ENCODE measurements around the gene HBQ1. TPM values are rescaled to one million over a fixed set of nuclear protein-coding genes. Genes with fewer than 3 reads are reported as not detected.
"Not testable (repeated sequence)": the region's sequence is repeated elsewhere in the genome, so short reads cannot be mapped to it uniquely, and the experiment has no call there.

HBQ1 gene
- total and polyA plus RNA-seq, 2 of the 4 experiments (the other 2 are of a cell fraction), result 0.92 TPM; not detected in 1

- H3K9me3 ChIP-seq (ENCODE audit: control insufficient read depth, insufficient read depth, low read length); H3K4me1 ChIP-seq (ENCODE audit: control insufficient read depth, insufficient read depth, low read length); H3K4ac ChIP-seq (ENCODE audit: low read depth, low read length); H3K9ac ChIP-seq (ENCODE audit: low read depth, low read length); H2BK20ac ChIP-seq (ENCODE audit: low read depth, low read length); H3K14ac ChIP-seq (replicated peaks; ENCODE audit: low read depth, low read length); intact Hi-C loops (cut with micrococcal nuclease); H3K79me1 ChIP-seq (ENCODE audit: low read depth in 1 of 2, low read length in 2 of 2); H3K18ac ChIP-seq (ENCODE audit: low read depth, low read length); H3K9me1 ChIP-seq (ENCODE audit: insufficient read depth, low read length); DNase-seq; H4K91ac ChIP-seq (ENCODE audit: insufficient read depth, low read depth, low read length); H2BK5ac ChIP-seq (ENCODE audit: low read depth, low read length, poor library complexity, severe bottlenecking); H3K4me2 ChIP-seq (ENCODE audit: low read depth, low read length); H2BK15ac ChIP-seq (ENCODE audit: low read depth, low read length); H3K27ac ChIP-seq (ENCODE audit: insufficient read depth, low read length); H2AFZ ChIP-seq (replicated peaks; ENCODE audit: low read length, poor library complexity); H2AK5ac ChIP-seq (ENCODE audit: low read depth, low read length); in situ Hi-C loops (cut with MboI; ENCODE audit: low sequenced_read_pairs); H4K8ac ChIP-seq (ENCODE audit: low read depth in 2 of 2, low read length in 2 of 2); H2AK9ac ChIP-seq (replicated peaks; ENCODE audit: low read depth, low read length, poor library complexity); H3K56ac ChIP-seq (ENCODE audit: extremely low read depth, insufficient read depth, low read length); H4K5ac ChIP-seq (ENCODE audit: low read depth, low read length); BruUV-seq (replicated peaks); POLR2A ChIA-PET (ENCODE audit: unreplicated experiment); H3K4me3 ChIP-seq (ENCODE audit: insufficient read depth, low read depth, low read length); ATAC-seq (ENCODE audit: low read depth); H3K36me3 ChIP-seq (ENCODE audit: control insufficient read depth, insufficient read depth, low read length); H4K20me1 ChIP-seq (ENCODE audit: insufficient read depth, low read length); dilution Hi-C loops (cut with HindIII; ENCODE audit: low sequenced_read_pairs, unreplicated experiment); H2BK120ac ChIP-seq (ENCODE audit: low read depth, low read length); H3K23ac ChIP-seq (ENCODE audit: low read depth, low read length); CTCF ChIA-PET: not testable (repeated sequence)
- no CpG with 5 or more reads among the region's 44 CpGs for WGBS, 2 experiments (ENCODE audit: extremely low coverage in 2 of 2, insufficient read length in 1 of 2)
- H3K27me3 ChIP-seq (ENCODE audit: control insufficient read depth, insufficient read depth, low read length), result peaks cover 45% of the 10 kb centered on the region
Measured at GRCh38 chr16:173211-173854, 6.9 kb upstream of the HBQ1 start.

- H3K4me2 ChIP-seq (ENCODE audit: low read depth, low read length); H3K4ac ChIP-seq (ENCODE audit: low read depth, low read length); H3K4me3 ChIP-seq (ENCODE audit: insufficient read depth, low read depth, low read length); H2BK5ac ChIP-seq (ENCODE audit: low read depth, low read length, poor library complexity, severe bottlenecking); H3K14ac ChIP-seq (replicated peaks; ENCODE audit: low read depth, low read length); H4K5ac ChIP-seq (ENCODE audit: low read depth, low read length); H4K20me1 ChIP-seq (ENCODE audit: insufficient read depth, low read length); H2AK9ac ChIP-seq (replicated peaks; ENCODE audit: low read depth, low read length, poor library complexity); H2BK20ac ChIP-seq (ENCODE audit: low read depth, low read length); H4K91ac ChIP-seq (ENCODE audit: insufficient read depth, low read depth, low read length); H3K27ac ChIP-seq (ENCODE audit: insufficient read depth, low read length); H3K9me1 ChIP-seq (ENCODE audit: insufficient read depth, low read length); H3K4me1 ChIP-seq (ENCODE audit: control insufficient read depth, insufficient read depth, low read length); H3K9me3 ChIP-seq (ENCODE audit: control insufficient read depth, insufficient read depth, low read length); H2AFZ ChIP-seq (replicated peaks; ENCODE audit: low read length, poor library complexity); dilution Hi-C loops (cut with HindIII; ENCODE audit: low sequenced_read_pairs, unreplicated experiment); DNase-seq; H3K79me1 ChIP-seq (ENCODE audit: low read depth in 1 of 2, low read length in 2 of 2); H2BK15ac ChIP-seq (ENCODE audit: low read depth, low read length); H4K8ac ChIP-seq (ENCODE audit: low read depth in 2 of 2, low read length in 2 of 2); H3K9ac ChIP-seq (ENCODE audit: low read depth, low read length); H3K18ac ChIP-seq (ENCODE audit: low read depth, low read length); H2BK120ac ChIP-seq (ENCODE audit: low read depth, low read length); H3K23ac ChIP-seq (ENCODE audit: low read depth, low read length); intact Hi-C loops (cut with micrococcal nuclease); in situ Hi-C loops (cut with MboI; ENCODE audit: low sequenced_read_pairs); BruUV-seq (replicated peaks); H3K36me3 ChIP-seq (ENCODE audit: control insufficient read depth, insufficient read depth, low read length); CTCF ChIA-PET; H2AK5ac ChIP-seq (ENCODE audit: low read depth, low read length): not testable (repeated sequence)
- no CpG with 5 or more reads among the region's 13 CpGs for WGBS, 2 experiments (ENCODE audit: extremely low coverage in 2 of 2, insufficient read length in 1 of 2)
- POLR2A ChIA-PET (ENCODE audit: unreplicated experiment), result interaction anchor here (0.6 kb wide), 1 partner anchor 8 kb away, joined by 12 read pairs; no protein-coding TSS in a partner anchor
- Histone ChIP-seq H3K27me3 (ENCODE audit: control insufficient read depth, insufficient read depth, low read length) (peaks cover 41% of the 10 kb centered on the region), H3K56ac (ENCODE audit: extremely low read depth, insufficient read depth, low read length) (peak overlapping the region; percentile 92; the same call in 1 of the 2 replicates)
- ATAC-seq (ENCODE audit: low read depth), result peak; percentile 30
Measured at GRCh38 chr16:173928-174769, 6.1 kb upstream of the HBQ1 start.

All from IMR-90 (cell line).